ENCODE measurements around the gene SNX24. TPM values are rescaled to one million over a fixed set of nuclear protein-coding genes. Genes with fewer than 3 reads are reported as not detected.

SNX24 gene
- total RNA-seq, 1 donor from 2014 or later: 40.9 TPM

- TF ChIP-seq CTCF (IDR thresholded peaks at IDR 0.05; ENCODE audit: unreplicated experiment): no peak
- H3K9me3 Mint-ChIP-seq: no peaks in the 10 kb centered on the region
Measured at GRCh38 chr5:122871661-122872060, 26.2 kb downstream of the SNX24 start.

GRCh38 chr5:122874179-122874875, 28.9 kb downstream of the SNX24 start:
- TF ChIP-seq CTCF (IDR thresholded peaks at IDR 0.05; ENCODE audit: unreplicated experiment): no peak
- Mint-ChIP-seq H3K36me3 (peaks cover 29% of the 10 kb centered on the region), H3K27ac (no peak overlapping the region), H3K4me1 (peaks cover 10% of the 10 kb centered on the region), H3K4me3 (no peak overlapping the region), H3K27me3 (ENCODE audit: low read depth) (no peaks in the 10 kb centered on the region), H3K9me3 (no peaks in the 10 kb centered on the region)
- DNase-seq (ENCODE audit: low spot score in 2 of 2, unreplicated experiment in 2 of 2): no peak

More at GRCh38 chr5:122871661-122872060, 26.2 kb downstream of the SNX24 start:
- Mint-ChIP-seq H3K4me1 (peaks cover 10% of the 10 kb centered on the region), H3K36me3 (peaks cover 32% of the 10 kb centered on the region), H3K27ac (peak overlapping the region; percentile 25), H3K27me3 (ENCODE audit: low read depth) (no peaks in the 10 kb centered on the region), H3K4me3 (no peak overlapping the region)
- no peak for DNase-seq (ENCODE audit: low spot score in 2 of 2, unreplicated experiment in 2 of 2)

DNA sequence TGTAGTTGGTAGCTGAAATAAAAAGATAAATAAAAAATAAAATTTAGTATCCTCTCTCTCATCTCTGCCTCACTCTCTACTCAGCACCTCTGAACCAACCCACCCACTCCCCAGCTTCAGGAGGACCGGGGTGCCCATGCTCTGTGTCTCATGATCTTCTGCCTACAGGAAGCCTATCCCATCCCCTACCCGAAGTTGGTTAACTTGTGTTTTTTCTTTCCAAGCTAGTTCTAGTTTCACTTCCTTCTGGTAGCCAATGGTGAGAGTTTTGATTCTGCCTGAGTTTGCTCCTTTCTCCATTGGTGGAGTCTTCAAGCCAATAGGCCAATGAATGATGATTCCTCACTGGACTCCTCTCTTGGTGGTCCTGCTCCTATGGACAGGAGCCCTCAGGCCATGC, 32.1 kb downstream of the SNX24 start:
- H3K9me3 Mint-ChIP-seq: no peaks in the 10 kb centered on the region
- peaks cover 15% of the 10 kb centered on the region for H3K4me1 Mint-ChIP-seq
- no peak overlapping the region for H3K4me3 Mint-ChIP-seq
- H3K36me3 Mint-ChIP-seq: peaks cover 25% of the 10 kb centered on the region
- no peak for DNase-seq (ENCODE audit: low spot score in 2 of 2, unreplicated experiment in 2 of 2)
- no peak for TF ChIP-seq CTCF (IDR thresholded peaks at IDR 0.05; ENCODE audit: unreplicated experiment)
- no peaks in the 10 kb centered on the region for H3K27me3 Mint-ChIP-seq (ENCODE audit: low read depth)
- no peak overlapping the region for H3K27ac Mint-ChIP-seq

GRCh38 chr5:122879076-122879475, 33.7 kb downstream of the SNX24 start:
- Mint-ChIP-seq H3K4me3 (no peak overlapping the region), H3K27me3 (ENCODE audit: low read depth) (no peaks in the 10 kb centered on the region), H3K36me3 (peaks cover 20% of the 10 kb centered on the region), H3K4me1 (peaks cover 16% of the 10 kb centered on the region), H3K27ac (no peak overlapping the region), H3K9me3 (no peaks in the 10 kb centered on the region)
- TF ChIP-seq CTCF (IDR thresholded peaks at IDR 0.05; ENCODE audit: unreplicated experiment): no peak
- DNase-seq (ENCODE audit: low spot score in 2 of 2, unreplicated experiment in 2 of 2): no peak

DNA sequence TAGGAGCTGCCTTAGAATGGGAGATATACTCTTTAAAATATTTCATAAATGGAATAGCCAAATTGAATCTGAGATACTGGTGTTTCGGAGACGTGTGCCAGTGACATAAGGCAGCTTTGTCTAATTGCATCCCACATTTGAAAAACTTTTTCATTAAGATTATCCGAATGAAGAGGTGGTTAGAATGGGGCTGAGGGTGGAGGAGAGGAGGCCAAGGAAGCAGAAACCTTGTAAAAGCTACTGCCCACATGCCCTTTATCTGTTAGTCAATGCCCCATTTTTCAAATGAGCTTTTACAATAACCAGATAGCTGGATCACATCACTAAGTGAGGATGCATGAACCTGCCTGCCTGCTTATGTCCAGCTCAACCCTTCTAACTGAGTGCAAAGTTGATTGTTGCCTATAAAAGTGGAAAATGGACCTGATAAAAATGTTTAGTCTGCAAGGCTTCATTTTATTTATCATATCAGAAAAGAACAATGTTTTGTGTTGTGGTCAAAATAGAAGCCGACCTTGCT, 34.8 kb downstream of the SNX24 start:
- Mint-ChIP-seq H3K4me3 (no peak overlapping the region), H3K9me3 (no peaks in the 10 kb centered on the region), H3K36me3 (peaks cover 20% of the 10 kb centered on the region), H3K27ac (peak overlapping the region; percentile 34), H3K27me3 (ENCODE audit: low read depth) (no peaks in the 10 kb centered on the region), H3K4me1 (peaks cover 21% of the 10 kb centered on the region)
- TF ChIP-seq CTCF (IDR thresholded peaks at IDR 0.05; ENCODE audit: unreplicated experiment): no peak
- DNase-seq (ENCODE audit: low spot score in 2 of 2, unreplicated experiment in 2 of 2): no peak
